ENCODE measurements around the gene SCUBE1.

Gene SCUBE1

DNA sequence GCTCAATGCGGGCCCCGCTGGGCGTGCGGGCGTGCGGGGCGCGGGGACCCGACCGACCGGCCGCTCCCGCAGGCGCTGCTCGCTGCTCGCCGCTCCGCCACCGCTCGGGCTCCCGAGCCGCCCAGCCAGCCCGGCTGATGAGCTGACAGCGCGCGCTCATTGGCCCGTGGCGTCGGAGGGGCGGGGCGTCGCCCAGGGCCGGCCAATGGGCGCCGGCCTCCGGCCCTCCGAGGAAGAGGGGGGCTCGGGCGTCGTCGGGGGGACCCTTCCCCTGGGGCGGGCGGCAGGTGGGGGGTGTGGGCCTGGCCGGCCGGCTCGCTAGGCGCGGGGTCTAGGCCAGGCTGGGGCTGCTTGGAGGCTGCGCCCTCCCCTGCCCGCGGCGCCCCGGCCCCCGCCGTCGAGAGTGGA lies at the start of gene SCUBE1:
Gene SCUBE1 (minus strand): TSS at position 111 of the 408 bp plus-strand sequence. CDS start 111 bp downstream, outside the sequence.
- H3F3A ChIP-seq (ENCODE audit: insufficient read depth, low read length) = no peaks in the 10 kb centered on the region
- no peaks in the 10 kb centered on the region for H3K9me3 ChIP-seq (ENCODE audit: low read length)
- H3K27ac ChIP-seq (ENCODE audit: low read depth, low read length, poor library complexity, severe bottlenecking) = no peak within 1 kb of the TSS
- no peak within 1 kb of the TSS for H3K9ac ChIP-seq (ENCODE audit: low read length)
- no peaks in the 10 kb centered on the region for H3K36me3 ChIP-seq (ENCODE audit: insufficient read depth, low read length)
- TF ChIP-seq EZH2 (IDR thresholded peaks at IDR 0.05; ENCODE audit: borderline replicate concordance, low read length) = no peak
- TF ChIP-seq, protein P1, sequence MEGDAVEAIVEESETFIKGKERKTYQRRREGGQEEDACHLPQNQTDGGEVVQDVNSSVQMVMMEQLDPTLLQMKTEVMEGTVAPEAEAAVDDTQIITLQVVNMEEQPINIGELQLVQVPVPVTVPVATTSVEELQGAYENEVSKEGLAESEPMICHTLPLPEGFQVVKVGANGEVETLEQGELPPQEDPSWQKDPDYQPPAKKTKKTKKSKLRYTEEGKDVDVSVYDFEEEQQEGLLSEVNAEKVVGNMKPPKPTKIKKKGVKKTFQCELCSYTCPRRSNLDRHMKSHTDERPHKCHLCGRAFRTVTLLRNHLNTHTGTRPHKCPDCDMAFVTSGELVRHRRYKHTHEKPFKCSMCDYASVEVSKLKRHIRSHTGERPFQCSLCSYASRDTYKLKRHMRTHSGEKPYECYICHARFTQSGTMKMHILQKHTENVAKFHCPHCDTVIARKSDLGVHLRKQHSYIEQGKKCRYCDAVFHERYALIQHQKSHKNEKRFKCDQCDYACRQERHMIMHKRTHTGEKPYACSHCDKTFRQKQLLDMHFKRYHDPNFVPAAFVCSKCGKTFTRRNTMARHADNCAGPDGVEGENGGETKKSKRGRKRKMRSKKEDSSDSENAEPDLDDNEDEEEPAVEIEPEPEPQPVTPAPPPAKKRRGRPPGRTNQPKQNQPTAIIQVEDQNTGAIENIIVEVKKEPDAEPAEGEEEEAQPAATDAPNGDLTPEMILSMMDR (IDR thresholded peaks at IDR 0.05; ENCODE audit: low read length) = no peak
- no peak within 1 kb of the TSS for H3K4me3 ChIP-seq (ENCODE audit: low read depth, low read length, poor library complexity, severe bottlenecking)
- H3K4me1 ChIP-seq (ENCODE audit: insufficient read depth, low read length, severe bottlenecking) = no peaks in the 10 kb centered on the region
- no peaks in the 10 kb centered on the region for H3K27me3 ChIP-seq (ENCODE audit: insufficient read depth, low read length)
- no peak within 1 kb of the TSS for H3K4me2 ChIP-seq (ENCODE audit: low read length)
- no peak within 1 kb of the TSS for H2AFZ ChIP-seq (ENCODE audit: low read length)
- no peaks in the 10 kb centered on the region for H3K9me2 ChIP-seq (ENCODE audit: low read depth, low read length)
- no peaks in the 10 kb centered on the region for H4K20me1 ChIP-seq (ENCODE audit: insufficient read depth, low read length)
- no peaks in the 10 kb centered on the region for H3K79me2 ChIP-seq (ENCODE audit: insufficient read depth, low read length)

GRCh38 chr22:43392385-43392989 lies 49.3 kb upstream of the SCUBE1 start:
- Histone ChIP-seq H3K4me1 (ENCODE audit: insufficient read depth, low read length, severe bottlenecking) (no peaks in the 10 kb centered on the region), H3F3A (ENCODE audit: insufficient read depth, low read length) (no peaks in the 10 kb centered on the region), H3K27me3 (ENCODE audit: insufficient read depth, low read length) (no peaks in the 10 kb centered on the region), H3K9me2 (ENCODE audit: low read depth, low read length) (no peaks in the 10 kb centered on the region), H3K9me3 (ENCODE audit: low read length) (no peaks in the 10 kb centered on the region), H3K4me2 (ENCODE audit: low read length) (no peak overlapping the region), H4K20me1 (ENCODE audit: insufficient read depth, low read length) (no peaks in the 10 kb centered on the region), H2AFZ (ENCODE audit: low read length) (no peak overlapping the region), H3K9ac (ENCODE audit: low read length) (no peak overlapping the region), H3K4me3 (ENCODE audit: low read depth, low read length, poor library complexity, severe bottlenecking) (no peak overlapping the region), H3K27ac (ENCODE audit: low read depth, low read length, poor library complexity, severe bottlenecking) (no peak overlapping the region), H3K79me2 (ENCODE audit: insufficient read depth, low read length) (no peaks in the 10 kb centered on the region), H3K36me3 (ENCODE audit: insufficient read depth, low read length) (no peaks in the 10 kb centered on the region)
- no peak for TF ChIP-seq EZH2 (IDR thresholded peaks at IDR 0.05; ENCODE audit: borderline replicate concordance, low read length)
- TF ChIP-seq, protein P1 (IDR thresholded peaks at IDR 0.05; ENCODE audit: low read length) = no peak

DNA sequence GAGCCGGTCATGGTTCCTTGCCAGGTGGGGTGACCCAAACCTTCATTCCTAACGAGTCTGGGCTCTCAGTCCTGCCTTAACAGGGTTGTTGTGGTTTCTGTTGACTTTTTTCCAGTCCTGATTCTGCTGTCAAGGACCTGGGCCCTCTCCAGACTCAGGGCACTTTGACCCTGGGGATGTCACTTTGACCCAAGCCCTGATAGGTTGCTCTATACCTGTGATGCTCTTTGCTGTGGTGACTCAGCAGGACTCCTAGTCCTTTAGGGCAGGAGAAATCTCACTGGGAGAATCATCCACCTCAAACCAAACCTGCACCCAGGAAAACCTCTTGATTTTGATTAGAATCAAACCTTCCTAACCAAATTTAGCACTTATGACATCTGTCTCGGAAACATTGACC lies 48.1 kb upstream of the SCUBE1 start:
- Histone ChIP-seq H3K27me3 (ENCODE audit: insufficient read depth, low read length) (no peaks in the 10 kb centered on the region), H3F3A (ENCODE audit: insufficient read depth, low read length) (no peaks in the 10 kb centered on the region), H4K20me1 (ENCODE audit: insufficient read depth, low read length) (no peaks in the 10 kb centered on the region), H3K4me3 (ENCODE audit: low read depth, low read length, poor library complexity, severe bottlenecking) (no peak overlapping the region), H3K79me2 (ENCODE audit: insufficient read depth, low read length) (no peaks in the 10 kb centered on the region), H3K36me3 (ENCODE audit: insufficient read depth, low read length) (no peaks in the 10 kb centered on the region), H3K4me1 (ENCODE audit: insufficient read depth, low read length, severe bottlenecking) (no peaks in the 10 kb centered on the region), H3K9me2 (ENCODE audit: low read depth, low read length) (no peaks in the 10 kb centered on the region), H3K4me2 (ENCODE audit: low read length) (no peak overlapping the region), H3K27ac (ENCODE audit: low read depth, low read length, poor library complexity, severe bottlenecking) (no peak overlapping the region), H3K9me3 (ENCODE audit: low read length) (no peaks in the 10 kb centered on the region), H2AFZ (ENCODE audit: low read length) (no peak overlapping the region), H3K9ac (ENCODE audit: low read length) (no peak overlapping the region)
- TF ChIP-seq, protein P1 (IDR thresholded peaks at IDR 0.05; ENCODE audit: low read length) = no peak
- TF ChIP-seq EZH2 (IDR thresholded peaks at IDR 0.05; ENCODE audit: borderline replicate concordance, low read length) = no peak

Measured in OCI-LY1 (cell line).